GM23248 (cell line): ENCODE data around the gene LENG9. TPM values are rescaled to one million over a fixed set of nuclear protein-coding genes. Genes with fewer than 3 reads are reported as not detected.

Experiments used
- DNase-seq: peaks from one replicate; pipeline ENCODE4 v3.0.0-alpha.2; 2015
- H2AFZ ChIP-seq: fragments of 200-600 bp; sonication (generic); 2 replicates; pipeline ENCODE4 v1.6.1; 2016; ENCODE audit warnings: antibody characterized with exemption
- H3F3A ChIP-seq: fragments of 200-600 bp; sonication (generic); 2 replicates; pipeline ENCODE4 v1.6.1; 2016; ENCODE audit warnings: mild to moderate bottlenecking, antibody characterized with exemption, mixed run types; ENCODE audit not compliant: insufficient read depth
- H3K27ac ChIP-seq: fragments of 200-600 bp; sonication (generic); 2 replicates; pipeline ENCODE4 v1.5.1; 2016; ENCODE audit warnings: mild to moderate bottlenecking
- H3K27me3 ChIP-seq: fragments of 200-600 bp; sonication (generic); replicated peaks from 2 replicates; pipeline ENCODE4 v1.6.1; 2016; ENCODE audit warnings: mild to moderate bottlenecking; ENCODE audit not compliant: insufficient read depth
- H3K36me3 ChIP-seq: fragments of 200-600 bp; sonication (generic); 2 replicates; pipeline ENCODE4 v1.6.1; 2016; ENCODE audit warnings: low read depth, mild to moderate bottlenecking
- H3K4me1 ChIP-seq: fragments of 200-600 bp; sonication (generic); 2 replicates; pipeline ENCODE4 v1.6.1; 2016; ENCODE audit warnings: mild to moderate bottlenecking; ENCODE audit not compliant: insufficient read depth
- H3K4me2 ChIP-seq: fragments of 200-600 bp; sonication (generic); one replicate; pipeline ENCODE4 v1.6.1; 2016; ENCODE audit warnings: mild to moderate bottlenecking; ENCODE audit not compliant: unreplicated experiment
- H3K4me3 ChIP-seq: fragments of 200-600 bp; sonication (generic); 2 replicates; pipeline ENCODE4 v1.5.1; 2016; ENCODE audit warnings: mild to moderate bottlenecking
- H3K79me2 ChIP-seq: fragments of 200-600 bp; sonication (generic); 2 replicates; pipeline ENCODE4 v1.6.1; 2016; ENCODE audit warnings: mild to moderate bottlenecking; ENCODE audit not compliant: insufficient read depth
- H3K9ac ChIP-seq: fragments of 200-600 bp; sonication (generic); 2 replicates; pipeline ENCODE4 v1.6.1; 2016; ENCODE audit warnings: mild to moderate bottlenecking
- H3K9me2 ChIP-seq: fragments of 200-600 bp; sonication (generic); 2 replicates; pipeline ENCODE4 v1.6.1; 2016; ENCODE audit warnings: mixed run types, mild to moderate bottlenecking, moderate library complexity; ENCODE audit not compliant: insufficient read depth
- H3K9me3 ChIP-seq: fragments of 200-600 bp; sonication (generic); one replicate; pipeline ENCODE4 v1.6.1; 2017; ENCODE audit warnings: low read depth
- H4K20me1 ChIP-seq: fragments of 200-600 bp; sonication (generic); 2 replicates; pipeline ENCODE4 v1.6.0; 2016; ENCODE audit not compliant: insufficient read depth
- EZH2 ChIP-seq: fragments of 200-600 bp; sonication (generic); IDR thresholded peaks from 2 replicates; pipeline ENCODE4 v1.6.1; 2018; ENCODE audit warnings: antibody characterized with exemption, mild to moderate bottlenecking; ENCODE audit not compliant: insufficient read depth, poor library complexity, severe bottlenecking
- EZH2phosphoT487 ChIP-seq: fragments of 200-600 bp; sonication (generic); IDR thresholded peaks from 2 replicates; pipeline ENCODE4 v1.6.1; 2018; ENCODE audit warnings: antibody characterized with exemption, moderate library complexity, mild to moderate bottlenecking, low read depth; ENCODE audit not compliant: insufficient read depth
- WGBS, 2 experiments: methylation state at CpG; one replicate each; pipeline ENCODE4 v1.1.6; 2015 to 2017; ENCODE audit warnings: low lambda C conversion rate in 2 of 2, low coverage in 1 of 2; ENCODE audit errors: missing lambda C conversion rate in 2 of 2; 5-methylcytosine and 5-hydroxymethylcytosine counted together
- in situ Hi-C: fragments of 300-500 bp; cut with MboI; formaldehyde crosslinking; loops from 2 replicates; pipeline ENCODE4 v1.15.0; 2020
- polyA plus RNA-seq: library from polyadenylated mRNA; unstranded; fragments of >200 nt; fragmentation: Nextera tagmentation; extraction: Ambion mirVana; gene quantifications from 2 replicates; pipeline ENCODE4 v1.2.1, GENCODE V29; 2016
- total RNA-seq: library from RNA; depleted of rRNA; stranded (reverse); fragments of >200 nt; shearing (Covaris generic); gene quantifications from 2 replicates; pipeline ENCODE4 v1.2.3, GENCODE V29; 2014

The LENG9 gene
- total and polyA plus RNA-seq, 2 experiments from 2014 or later = 0.41 to 13.5 TPM

GRCh38 chr19:54454781-54455675, 8.6 kb downstream of the LENG9 start:
- Histone ChIP-seq H3K4me1 (peaks cover 12% of the 10 kb centered on the region), H3K9me2 (no peaks in the 10 kb centered on the region), H4K20me1 (0 out of 2 replicates have a peak, but pooled peaks cover 4% of the 10 kb centered on the region), H3K4me3 (no peak overlapping the region), H3K9me3 (no peaks in the 10 kb centered on the region), H3K79me2 (peaks cover 100% of the 10 kb centered on the region), H3K9ac (no peak overlapping the region), H3K4me2 (no peak overlapping the region), H2AFZ (no peak overlapping the region), H3F3A (peaks cover 15% of the 10 kb centered on the region; the same call in 1 of the 2 replicates), H3K27ac (no peak overlapping the region), H3K27me3 (no peaks in the 10 kb centered on the region), H3K36me3 (peaks cover 52% of the 10 kb centered on the region)
- 92 to 93% methylated on average over 25 to 33 of the region's 33 CpGs for WGBS, 2 experiments
- in situ Hi-C loops = loop anchor here (25.0 kb wide), 1 partner anchor 1207 kb away; the partner anchor contains the start of gene U2AF2
- TF ChIP-seq EZH2phosphoT487 = no peak
- no peak for TF ChIP-seq EZH2
- no peak for DNase-seq

- Histone ChIP-seq H2AFZ (no peak overlapping the region), H3F3A (peaks cover 16% of the 10 kb centered on the region; the same call in 1 of the 2 replicates), H3K9me2 (no peaks in the 10 kb centered on the region), H3K4me1 (peaks cover 12% of the 10 kb centered on the region), H3K9me3 (no peaks in the 10 kb centered on the region), H3K9ac (no peak overlapping the region), H4K20me1 (0 out of 2 replicates have a peak, but pooled peaks cover 4% of the 10 kb centered on the region), H3K27ac (no peak overlapping the region), H3K4me2 (no peak overlapping the region), H3K79me2 (peaks cover 100% of the 10 kb centered on the region), H3K4me3 (no peak overlapping the region), H3K36me3 (peaks cover 52% of the 10 kb centered on the region), H3K27me3 (no peaks in the 10 kb centered on the region)
- in situ Hi-C loops = loop anchor here (25.0 kb wide), 1 partner anchor 1208 kb away; the partner anchor contains the start of gene U2AF2
- no peak for DNase-seq
- TF ChIP-seq EZH2 (no peak), EZH2phosphoT487 (no peak)
- WGBS, 2 experiments = 86 to 87% methylated on average over 26 to 31 of the region's 31 CpGs
Observed at GRCh38 chr19:54453921-54454780, 9.4 kb downstream of the LENG9 start.

- TF ChIP-seq EZH2phosphoT487 (no peak), EZH2 (no peak)
- no peak overlapping the region for H2AFZ ChIP-seq
- H3K79me2 ChIP-seq = peaks cover 96% of the 10 kb centered on the region
- no peaks in the 10 kb centered on the region for H3K9me2 ChIP-seq
- H3F3A ChIP-seq = 0 out of 2 replicates have a peak, but pooled peaks cover 9% of the 10 kb centered on the region
- H3K27ac ChIP-seq = no peak overlapping the region
- in situ Hi-C loops = loop anchor here (25.0 kb wide), 1 partner anchor 1210 kb away; the partner anchor contains the start of gene U2AF2
- peaks cover 14% of the 10 kb centered on the region for H3K4me1 ChIP-seq
- no peaks in the 10 kb centered on the region for H3K27me3 ChIP-seq
- H3K4me2 ChIP-seq = no peak overlapping the region
- 79 to 85% methylated on average over 9 to 11 of the region's 11 CpGs for WGBS, 2 experiments
- 0 out of 2 replicates have a peak, but pooled peaks cover 4% of the 10 kb centered on the region for H4K20me1 ChIP-seq
- no peak overlapping the region for H3K4me3 ChIP-seq
- H3K36me3 ChIP-seq = peaks cover 43% of the 10 kb centered on the region
- no peak for DNase-seq
- H3K9me3 ChIP-seq = no peaks in the 10 kb centered on the region
- no peak overlapping the region for H3K9ac ChIP-seq
Observed at GRCh38 chr19:54452626-54453025, 11.0 kb downstream of the LENG9 start.

- Histone ChIP-seq H3K9me3 (no peaks in the 10 kb centered on the region), H3K27ac (peak overlapping the region; percentile 98), H3F3A (0 out of 2 replicates have a peak, but pooled peaks cover 9% of the 10 kb centered on the region), H3K4me1 (peaks cover 20% of the 10 kb centered on the region), H3K9ac (peak overlapping the region; percentile 99), H3K79me2 (peaks cover 96% of the 10 kb centered on the region), H4K20me1 (0 out of 2 replicates have a peak, but pooled peaks cover 4% of the 10 kb centered on the region), H3K4me2 (peak overlapping the region; percentile 90), H3K27me3 (no peaks in the 10 kb centered on the region), H3K9me2 (no peaks in the 10 kb centered on the region), H3K4me3 (no peak overlapping the region), H3K36me3 (peaks cover 37% of the 10 kb centered on the region), H2AFZ (no peak overlapping the region)
- in situ Hi-C loops = loop anchor here (25.0 kb wide), 1 partner anchor 1210 kb away; the partner anchor contains the start of gene U2AF2
- TF ChIP-seq EZH2phosphoT487 = no peak
- no peak for TF ChIP-seq EZH2
- WGBS, 2 experiments = 65 to 76% methylated on average over 10 to 11 of the region's 11 CpGs
- no peak for DNase-seq
Observed at GRCh38 chr19:54451997-54452396, 11.6 kb downstream of the LENG9 start.
